SK-N-SH (cell line): Measurements from ENCODE around the gene LIMA1. TPM values are rescaled to one million over a fixed set of nuclear protein-coding genes. Genes with fewer than 3 reads are reported as not detected.
A peak's percentile ranks its signal among the peaks of the same experiment; 100 is the strongest.

ENCODE experiments used
- CTCF ChIA-PET: fragments of 300-600, 350-600 bp; formaldehyde crosslinking; extraction: SDS; loops from one replicate; lab custom pipeline; 2021; lab: Yijun Ruan, JAX
- POLR2A ChIA-PET: fragments of 350-600 bp; sonication (Branson Sonifier 250); formaldehyde crosslinking; extraction: SDS; loops from one replicate; lab custom pipeline; 2020; ENCODE audit warnings: antibody characterized with exemption, inconsistent platforms; lab: Yijun Ruan, JAX
- DNase-seq: peaks from one replicate; pipeline ENCODE4 v3.0.0; 2012
- H2AFZ ChIP-seq: fragments of 200-600 bp; sonication (generic); 2 replicates; pipeline ENCODE4 v1.8.1; 2016; ENCODE audit warnings: antibody characterized with exemption, mild to moderate bottlenecking, low read depth
- H3F3A ChIP-seq: fragments of 200-600 bp; sonication (generic); replicated peaks from 2 replicates; pipeline ENCODE3; 2016; ENCODE audit warnings: antibody characterized with exemption, mild to moderate bottlenecking; ENCODE audit not compliant: insufficient read depth
- H3K27ac ChIP-seq, 2 experiments: fragments of 200-500 bp in 1 of 2; fragments of 200-600 bp in 1 of 2; sonication (Bioruptor generic) in 1 of 2; sonication (generic), shearing (Covaris generic) in 1 of 2; 2 replicates each; pipeline versions ENCODE4 v1.5.1 to v1.6.1; 2014 to 2016; ENCODE audit warnings: low read depth in 2 of 2, inconsistent platforms in 1 of 2, low read length in 1 of 2, mild to moderate bottlenecking in 1 of 2, mixed read lengths in 1 of 2
- H3K27me3 ChIP-seq: fragments of 200-600 bp; sonication (generic), shearing (Covaris generic); 2 replicates; pipeline ENCODE4 v1.6.1; 2016; ENCODE audit warnings: mixed run types; ENCODE audit not compliant: insufficient read depth
- H3K36me3 ChIP-seq, 2 experiments: fragments of 200-500 bp in 1 of 2; fragments of 200-600 bp in 1 of 2; sonication (Bioruptor generic) in 1 of 2; sonication (generic) in 1 of 2; replicated peaks in 1 of 2; 2 replicates each; pipeline versions ENCODE3 to v1.5.1; 2014 to 2016; ENCODE audit warnings: low read length in 1 of 2, mild to moderate bottlenecking in 1 of 2; ENCODE audit not compliant: insufficient read depth in 2 of 2, control insufficient read depth in 1 of 2
- H3K4me1 ChIP-seq, 2 experiments: fragments of 200-500 bp in 1 of 2; fragments of 200-600 bp in 1 of 2; sonication (Bioruptor generic) in 1 of 2; sonication (generic), shearing (Covaris generic) in 1 of 2; 2 replicates each; pipeline versions ENCODE4 v1.5.1 to v1.6.1; 2014 to 2016; ENCODE audit warnings: low read depth in 1 of 2, low read length in 1 of 2, mixed run types in 1 of 2; ENCODE audit not compliant: insufficient read depth in 2 of 2, control insufficient read depth in 1 of 2
- H3K4me2 ChIP-seq: fragments of 200-600 bp; sonication (generic), shearing (Covaris generic); 2 replicates; pipeline ENCODE4 v1.6.1; 2017; ENCODE audit warnings: mixed run types
- H3K4me3 ChIP-seq, 2 experiments: fragments of 200-500 bp in 1 of 2; fragments of 200-600 bp in 1 of 2; sonication (Bioruptor generic) in 1 of 2; sonication (generic), shearing (Covaris generic) in 1 of 2; 2 replicates each; pipeline versions ENCODE4 v1.5.1 to v1.8.1; 2014 to 2016; ENCODE audit warnings: low read depth in 2 of 2, inconsistent platforms in 1 of 2, low read length in 1 of 2, mild to moderate bottlenecking in 1 of 2, mixed read lengths in 1 of 2, moderate library complexity in 1 of 2
- H3K79me2 ChIP-seq: fragments of 200-600 bp; sonication (generic); 2 replicates; pipeline ENCODE4 v1.8.1; 2017; ENCODE audit warnings: mild to moderate bottlenecking; ENCODE audit not compliant: insufficient read depth
- H3K9ac ChIP-seq: fragments of 200-600 bp; sonication (generic); 2 replicates; pipeline ENCODE4 v1.6.1; 2017; ENCODE audit warnings: mixed run types
- H3K9me2 ChIP-seq: fragments of 200-600 bp; sonication (generic); 2 replicates; pipeline ENCODE4 v1.6.1; 2017; ENCODE audit warnings: mixed run types
- H3K9me3 ChIP-seq: fragments of 200-600 bp; sonication (generic); 2 replicates; pipeline ENCODE4 v1.6.1; 2017; ENCODE audit warnings: mixed run types, mild to moderate bottlenecking, moderate library complexity
- H4K20me1 ChIP-seq: fragments of 200-600 bp; sonication (generic); 2 replicates; pipeline ENCODE4 v1.6.1; 2017; ENCODE audit warnings: mild to moderate bottlenecking, mixed run types; ENCODE audit not compliant: insufficient read depth
- CHD2 ChIP-seq: fragments of 150-350 bp; IDR thresholded peaks from 2 replicates; pipeline ENCODE4 v1.6.1; 2018; ENCODE audit warnings: low read length; ENCODE audit not compliant: partially characterized antibody
- EP300 ChIP-seq, 2 experiments: IDR thresholded peaks; 2 replicates each; pipeline versions ENCODE4 v1.4.0 to v1.6.1; 2012; ENCODE audit warnings: borderline replicate concordance in 1 of 2, low read depth in 1 of 2, low read length in 1 of 2
- FOSL2 ChIP-seq: IDR thresholded peaks from 2 replicates; pipeline ENCODE4 v1.4.0; 2012; ENCODE audit warnings: low read depth, mild to moderate bottlenecking, moderate library complexity, borderline replicate concordance
- FOXJ3 ChIP-seq: sonication (generic); formaldehyde crosslinking; IDR thresholded peaks from 2 replicates; pipeline ENCODE4 v1.5.1; 2020; ENCODE audit warnings: mild to moderate bottlenecking, missing genetic modification reagents
- FOXM1 ChIP-seq: IDR thresholded peaks from 2 replicates; pipeline ENCODE4 v1.4.0; 2012; ENCODE audit warnings: low read depth, mild to moderate bottlenecking
- GABPA ChIP-seq: IDR thresholded peaks from 2 replicates; pipeline ENCODE4 v1.4.0; 2012; ENCODE audit warnings: low read depth, mild to moderate bottlenecking
- IRF3 ChIP-seq: fragments of 150-350 bp; IDR thresholded peaks from 2 replicates; pipeline ENCODE4 v1.6.1; 2016; ENCODE audit warnings: mild to moderate bottlenecking, low read depth, low read length
- JUND ChIP-seq: IDR thresholded peaks from 2 replicates; pipeline ENCODE4 v1.4.0; 2012
- MAX ChIP-seq: IDR thresholded peaks from 2 replicates; pipeline ENCODE4 v1.4.0; 2012; ENCODE audit warnings: low read depth
- MEF2A ChIP-seq: IDR thresholded peaks from 2 replicates; pipeline ENCODE4 v1.4.0; 2012; ENCODE audit warnings: low read depth, borderline replicate concordance
- MXI1 ChIP-seq: IDR thresholded peaks from 2 replicates; pipeline ENCODE4 v1.6.1; 2012; ENCODE audit warnings: mild to moderate bottlenecking, low read depth, low read length, improper control_type of control experiment
- NFIC ChIP-seq: IDR thresholded peaks from 2 replicates; pipeline ENCODE4 v1.4.0; 2012; ENCODE audit warnings: borderline replicate concordance
- PBX3 ChIP-seq: IDR thresholded peaks from 2 replicates; pipeline ENCODE4; 2012
- POLR2AphosphoS5 ChIP-seq: IDR thresholded peaks from 2 replicates; pipeline ENCODE4 v1.6.1; 2012; ENCODE audit warnings: low read depth, low read length
- RAD21 ChIP-seq: IDR thresholded peaks from 2 replicates; pipeline ENCODE4 v1.6.1; 2012; ENCODE audit warnings: mild to moderate bottlenecking, low read length
- RCOR1 ChIP-seq: fragments of 150-350 bp; IDR thresholded peaks from 2 replicates; pipeline ENCODE4 v1.6.1; 2017; ENCODE audit warnings: antibody characterized with exemption, low read length
- REST ChIP-seq: IDR thresholded peaks from 2 replicates; pipeline ENCODE4 v1.6.1; 2012; ENCODE audit warnings: mild to moderate bottlenecking, low read depth, low read length, moderate library complexity
- RXRA ChIP-seq: IDR thresholded peaks from 2 replicates; pipeline ENCODE4 v1.4.0; 2012; ENCODE audit warnings: low read depth, mild to moderate bottlenecking, borderline replicate concordance
- TAF1 ChIP-seq: IDR thresholded peaks from 2 replicates; pipeline ENCODE4 v1.6.1; 2012; ENCODE audit warnings: low read depth, mild to moderate bottlenecking, low read length, moderate library complexity, borderline replicate concordance
- TCF12 ChIP-seq: IDR thresholded peaks from 2 replicates; pipeline ENCODE4 v1.4.0; 2012
- TEAD4 ChIP-seq: IDR thresholded peaks from 2 replicates; pipeline ENCODE4 v1.4.0; 2012; ENCODE audit warnings: mild to moderate bottlenecking, borderline replicate concordance; ENCODE audit not compliant: insufficient read depth
- USF1 ChIP-seq: IDR thresholded peaks from 2 replicates; pipeline ENCODE4 v1.4.0; 2012; ENCODE audit warnings: low read depth, borderline replicate concordance
- USF2 ChIP-seq: fragments of 150-350 bp; IDR thresholded peaks from 2 replicates; pipeline ENCODE4 v1.6.1; 2017; ENCODE audit warnings: antibody characterized with exemption, low read length, low read depth, borderline replicate concordance
- WGBS: methylation state at CpG from one replicate; pipeline ENCODE4 v1.1.6; 2017; ENCODE audit warnings: low lambda C conversion rate; 5-methylcytosine and 5-hydroxymethylcytosine counted together
- polyA plus RNA-seq, 3 experiments: library from polyadenylated mRNA; depleted of rRNA; stranded (reverse); fragments of >200 nt; gene quantifications; 2 replicates each; pipeline ENCODE4 v1.2.3, GENCODE V29; 2012

LIMA1 gene
- polyA plus RNA-seq, 1 of the 3 experiments (the other 2 are of a cell fraction) = 96.6 TPM

GRCh38 chr12:50242751-50243191 lies 40.5 kb downstream of the LIMA1 start:
- DNase-seq = no peak
- Histone ChIP-seq H3K4me2 (peak overlapping the region; percentile 71), H3K4me3 (0 out of 4 replicates have a peak overlapping the region, but pooled peaks of 1 of the 2 experiments have one; percentile 6), H3K27ac (peak overlapping the region; percentile 48 to 96; a peak in 3 of 4 replicates), H3K27me3 (no peaks in the 10 kb centered on the region), H3F3A (peaks cover 55% of the 10 kb centered on the region), H2AFZ (no peak overlapping the region), H3K79me2 (peaks cover 6% of the 10 kb centered on the region; the same call in 1 of the 2 replicates), H3K9ac (peak overlapping the region; percentile 50), H3K4me1 (peaks cover 2 to 38% of the 10 kb centered on the region in 2 experiments), H3K9me3 (no peaks in the 10 kb centered on the region)
- POLR2A ChIA-PET = interaction anchor here (0.7 kb wide), 1 partner anchor 10 kb away, joined by 3 read pairs; no protein-coding TSS in a partner anchor
- CTCF ChIA-PET = interaction anchor here (1.2 to 1.5 kb wide), 2 partner anchors 22 to 172 kb away, joined by 3 to 4 read pairs; no protein-coding TSS in a partner anchor
- TF ChIP-seq RXRA (peak; percentile 72; the same call in 1 of the 2 replicates), FOSL2 (peak; percentile 84), GABPA (no peak), PBX3 (peak; percentile 70; the same call in 1 of the 2 replicates), REST (no peak), RCOR1 (no peak), USF1 (no peak), CHD2 (no peak), USF2 (no peak), TCF12 (peak; percentile 91), MAX (peak; percentile 40; the same call in 1 of the 2 replicates), TAF1 (no peak), MXI1 (no peak), POLR2AphosphoS5 (no peak), FOXM1 (no peak; the same call in 1 of the 2 replicates), JUND (peak; percentile 84), EP300 (IDR thresholded peaks at IDR 0.05; ENCODE audit: borderline replicate concordance in 1 of 2, low read depth in 1 of 2, low read length in 1 of 2) (peak in 1 of 2 experiments; percentile 90; a peak in 2 of 4 replicates), MEF2A (peak; percentile 48; the same call in 1 of the 2 replicates), FOXJ3 (CRISPR knock-in tag) (no peak), TEAD4 (peak; percentile 87), NFIC (peak; percentile 47; the same call in 1 of the 2 replicates), IRF3 (no peak), RAD21 (no peak)
- TF ChIP-seq, all 33 proteins: peak for 10
- Histone ChIP-seq H4K20me1 (no peaks in the 10 kb centered on the region), H3K9me2 (no peaks in the 10 kb centered on the region), H3K36me3 (no peaks in the 10 kb centered on the region)
- WGBS = 18% methylated on average over 1 of the region's 1 CpG
